K562 (cell line): ENCODE measurements around the gene AHCY. TPM values are rescaled to one million over a fixed set of nuclear protein-coding genes. Genes with fewer than 3 reads are reported as not detected.
A peak's percentile ranks its signal among the peaks of the same experiment; 100 is the strongest.

ENCODE experiments used
- CCNT2 ChIP-seq: IDR thresholded peaks from 2 replicates; pipeline ENCODE4 v1.6.1; 2011; ENCODE audit warnings: borderline replicate concordance, low read depth, mild to moderate bottlenecking, moderate library complexity, mixed read lengths, low read length; ENCODE audit not compliant: insufficient read length; ENCODE audit errors: extremely low read depth
- CREM ChIP-seq: IDR thresholded peaks from 2 replicates; pipeline ENCODE4 v1.6.1; 2014; ENCODE audit warnings: antibody characterized with exemption, low read depth
- ETV6 ChIP-seq, 3 experiments: fragments of 150-350 bp in 1 of 3; sonication (generic) in 1 of 3; formaldehyde crosslinking in 1 of 3; IDR thresholded peaks; 2 replicates each; pipeline versions ENCODE4 v1.6.1 to v1.8.0; 2014 to 2022; ENCODE audit warnings: borderline replicate concordance in 2 of 3, low read depth in 2 of 3, antibody characterized with exemption in 1 of 3, low read length in 1 of 3, mild to moderate bottlenecking in 1 of 3, missing genetic modification reagents in 1 of 3
- GMEB1 ChIP-seq: fragments of 250-450 bp; sonication (Bioruptor Pico); IDR thresholded peaks from 2 replicates; pipeline ENCODE4 v1.4.0; 2020; ENCODE audit warnings: mild to moderate bottlenecking
- HOMEZ ChIP-seq: fragments of 250-450 bp; sonication (Bioruptor Pico); IDR thresholded peaks from 2 replicates; pipeline ENCODE4 v1.4.0; 2020; ENCODE audit warnings: mild to moderate bottlenecking, moderate library complexity
- MYNN ChIP-seq, 2 experiments: sonication (generic); formaldehyde crosslinking in 1 of 2; IDR thresholded peaks; 2 replicates each; pipeline versions ENCODE4 v1.5.0 to v1.6.1; 2016 to 2020; ENCODE audit warnings: antibody characterized with exemption in 1 of 2, missing genetic modification reagents in 1 of 2
- POLR2A ChIP-seq: fragments of 450-650 bp; conservative IDR thresholded peaks from 2 replicates; pipeline ENCODE4 v1.6.1; 2016
- POU5F1 ChIP-seq: fragments of 150-350 bp; IDR thresholded peaks from 2 replicates; pipeline ENCODE4 v1.6.1; 2014; ENCODE audit warnings: borderline replicate concordance, low read length, low read depth, mild to moderate bottlenecking; ENCODE audit not compliant: partially characterized antibody
- RFX1 ChIP-seq: fragments of 450-650 bp; IDR thresholded peaks from 2 replicates; pipeline ENCODE4 v1.6.1; 2016; ENCODE audit warnings: mild to moderate bottlenecking, moderate library complexity
- SAFB2 ChIP-seq: fragments of 200-400 bp; formaldehyde crosslinking; IDR thresholded peaks from 2 replicates; pipeline ENCODE4 v1.6.1; 2018; ENCODE audit warnings: borderline replicate concordance, low read length, low read depth, moderate library complexity; ENCODE audit not compliant: severe bottlenecking
- SP1 ChIP-seq: sonication (generic); formaldehyde crosslinking; IDR thresholded peaks from 2 replicates; pipeline ENCODE4 v1.8.1; 2022; ENCODE audit warnings: mild to moderate bottlenecking, missing genetic modification reagents
- VEZF1 ChIP-seq: fragments of 200-800 bp; sonication (Bioruptor generic); IDR thresholded peaks from 2 replicates; pipeline ENCODE4 v1.6.1; 2017; ENCODE audit warnings: missing genetic modification characterization, missing compliant biosample characterization
- WHSC1 ChIP-seq: IDR thresholded peaks from one replicate; pipeline ENCODE4 v1.6.1; 2012; ENCODE audit warnings: low read length, control low read depth, inconsistent platforms
- ZFX ChIP-seq: sonication (generic); formaldehyde crosslinking; IDR thresholded peaks from 2 replicates; pipeline ENCODE4 v1.8.0; 2022; ENCODE audit warnings: mild to moderate bottlenecking, missing genetic modification reagents, moderate library complexity
- ZNF143 ChIP-seq: sonication (generic); formaldehyde crosslinking; IDR thresholded peaks from 2 replicates; pipeline ENCODE4 v1.9.0; 2022; ENCODE audit warnings: mild to moderate bottlenecking, missing genetic modification reagents
- ZNF75A ChIP-seq: fragments of 450-650 bp; formaldehyde crosslinking; IDR thresholded peaks from 2 replicates; pipeline ENCODE4 v1.4.0; 2020; ENCODE audit warnings: mild to moderate bottlenecking
- ZNF76 ChIP-seq: fragments of 250-450 bp; sonication (Bioruptor Pico); IDR thresholded peaks from 2 replicates; pipeline ENCODE4 v1.4.0; 2020; ENCODE audit warnings: mild to moderate bottlenecking, moderate library complexity, borderline replicate concordance
- ZSCAN32 ChIP-seq: fragments of 450-650 bp; formaldehyde crosslinking; IDR thresholded peaks from 2 replicates; pipeline ENCODE4 v1.4.0; 2020; ENCODE audit warnings: mild to moderate bottlenecking, moderate library complexity
- polyA plus RNA-seq, 8 experiments: library from polyadenylated mRNA; depleted of rRNA in 4 of 8; stranded (reverse) in 5 of 8; unstranded in 3 of 8; fragments of >200 nt; fragmentation: Nextera tagmentation in 2 of 8; fragmentation: Illumina TruSeq in 1 of 8; extraction: Ambion mirVana in 2 of 8; extraction: Trizol in 1 of 8; gene quantifications; 2 replicates each; pipeline versions ENCODE4 v1.2.1 to v1.2.3, GENCODE V29; 2011 to 2014; ENCODE audit warnings: inconsistent platforms in 1 of 8, missing spikeins in 1 of 8
- total RNA-seq, 7 experiments: library from RNA; depleted of rRNA in 6 of 7; stranded (reverse); fragments of >200 nt in 6 of 7; fragmentation: Illumina TruSeq in 2 of 7; extraction: Trizol in 2 of 7; gene quantifications; 2 replicates each; pipeline versions ENCODE4 v1.2.1 to v1.2.3, GENCODE V29; 2011 to 2021; ENCODE audit warnings: low replicate concordance in 1 of 7
- TF ChIP-seq, protein P1 (sequence below): fragments of 450-650 bp; IDR thresholded peaks from 2 replicates; pipeline ENCODE4 v1.6.1; 2016; ENCODE audit warnings: missing biosample characterization, missing genetic modification characterization

AHCY gene
- total and polyA plus RNA-seq, 9 of the 15 experiments (the other 6 are each of a cell fraction or from before 2014, with no cell fraction given): 82.5 to 269 (median 190) TPM

- TF ChIP-seq MYNN (IDR thresholded peaks at IDR 0.05) (0 out of 2 replicates have a peak, but pooled peaks have one; percentile 14), MYNN (CRISPR knock-in tag; IDR thresholded peaks at IDR 0.05) (no peak), ZNF75A (CRISPR knock-in tag) (no peak), POLR2A (peak; percentile 91), ZNF76 (CRISPR knock-in tag) (peak; percentile 93; the same call in 1 of the 2 replicates), CCNT2 (peak; percentile 52), VEZF1 (CRISPR knock-in tag) (peak; percentile 68), ZNF143 (CRISPR knock-in tag) (peak; percentile 96), SAFB2 (no peak), ZFX (CRISPR knock-in tag) (peak; percentile 95), POU5F1 (peak; percentile 22), RFX1 (no peak), ETV6 (IDR thresholded peaks at IDR 0.05; ENCODE audit: borderline replicate concordance in 1 of 2, low read depth in 2 of 2, low read length in 1 of 2) (no peak), ETV6 (CRISPR knock-in tag; IDR thresholded peaks at IDR 0.05; ENCODE audit: borderline replicate concordance) (peak; percentile 82; the same call in 1 of the 2 replicates), WHSC1 (no peak), GMEB1 (CRISPR knock-in tag) (peak; percentile 86), HOMEZ (peak; percentile 73; the same call in 1 of the 2 replicates), CREM (peak; percentile 62), ZSCAN32 (CRISPR knock-in tag) (no peak), SP1 (CRISPR knock-in tag) (peak; percentile 79)
- TF ChIP-seq, protein P1, sequence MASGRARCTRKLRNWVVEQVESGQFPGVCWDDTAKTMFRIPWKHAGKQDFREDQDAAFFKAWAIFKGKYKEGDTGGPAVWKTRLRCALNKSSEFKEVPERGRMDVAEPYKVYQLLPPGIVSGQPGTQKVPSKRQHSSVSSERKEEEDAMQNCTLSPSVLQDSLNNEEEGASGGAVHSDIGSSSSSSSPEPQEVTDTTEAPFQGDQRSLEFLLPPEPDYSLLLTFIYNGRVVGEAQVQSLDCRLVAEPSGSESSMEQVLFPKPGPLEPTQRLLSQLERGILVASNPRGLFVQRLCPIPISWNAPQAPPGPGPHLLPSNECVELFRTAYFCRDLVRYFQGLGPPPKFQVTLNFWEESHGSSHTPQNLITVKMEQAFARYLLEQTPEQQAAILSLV (tag): no peak
Observed at GRCh38 chr20:34302723-34303533, at the start of gene AHCY (continued).
